Measurements from ENCODE around the gene GATAD1.
A peak's percentile ranks its signal among the peaks of the same experiment; 100 is the strongest.
"Not testable (repeated sequence)": the region's sequence is repeated elsewhere in the genome, so short reads cannot be mapped to it uniquely, and the experiment has no call there.

Gene GATAD1

GRCh38 chr7:92437956-92438491 is 9.3 kb upstream of the GATAD1 start:
- DNase-seq: no peak

- not testable (repeated sequence) for DNase-seq
Observed at GRCh38 chr7:92442720-92443119, 4.6 kb upstream of the GATAD1 start.

- DNase-seq: no peak
Observed at GRCh38 chr7:92446869-92447344, 375 bp upstream of the GATAD1 start.

DNA sequence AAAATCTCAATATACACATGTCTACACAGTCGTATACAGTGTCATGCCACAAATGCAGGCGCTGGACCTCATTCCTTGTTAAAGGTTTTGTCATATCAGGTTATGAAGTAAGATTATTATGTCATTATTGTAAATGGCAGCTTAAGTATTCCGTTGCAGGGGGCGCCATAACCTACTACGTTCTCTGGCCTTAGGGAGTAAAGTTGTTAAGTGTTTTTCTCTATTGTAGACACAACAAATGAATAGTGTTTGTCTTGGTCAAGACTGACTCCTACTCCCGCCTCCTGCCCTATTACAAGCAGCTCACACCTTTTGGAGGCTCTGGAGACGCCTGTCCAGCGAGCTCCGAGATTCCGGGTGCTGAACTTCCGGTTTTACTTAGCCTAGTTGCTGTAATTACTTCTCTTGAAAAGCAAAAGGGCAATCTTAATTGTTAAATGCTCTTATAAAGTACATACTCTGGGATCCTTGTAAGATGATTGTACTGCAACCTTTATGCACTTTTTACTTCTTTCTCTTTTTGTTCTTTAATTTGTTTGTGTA is 994 bp downstream of the GATAD1 start:
- DNase-seq: peak; percentile 70

DNA sequence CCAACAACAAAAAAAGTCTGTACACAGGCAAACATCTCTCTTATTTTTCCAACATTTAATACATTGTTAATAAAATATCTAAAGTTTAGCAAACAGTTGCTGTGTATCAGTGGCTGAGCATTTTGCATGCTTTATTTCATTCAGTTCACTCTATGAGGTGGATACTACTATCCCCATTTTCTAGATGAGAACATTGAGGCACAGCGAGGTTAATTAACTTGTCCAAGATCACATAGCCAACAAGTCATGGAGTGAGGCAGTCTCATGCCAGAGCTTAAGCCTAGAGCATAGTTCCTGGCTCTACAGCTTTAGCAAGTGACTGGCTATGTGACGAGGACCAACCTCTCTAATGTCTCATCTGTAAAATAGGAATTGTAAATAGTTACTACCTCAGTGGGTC is 4.4 kb downstream of the GATAD1 start:
- no peak for DNase-seq

DNA sequence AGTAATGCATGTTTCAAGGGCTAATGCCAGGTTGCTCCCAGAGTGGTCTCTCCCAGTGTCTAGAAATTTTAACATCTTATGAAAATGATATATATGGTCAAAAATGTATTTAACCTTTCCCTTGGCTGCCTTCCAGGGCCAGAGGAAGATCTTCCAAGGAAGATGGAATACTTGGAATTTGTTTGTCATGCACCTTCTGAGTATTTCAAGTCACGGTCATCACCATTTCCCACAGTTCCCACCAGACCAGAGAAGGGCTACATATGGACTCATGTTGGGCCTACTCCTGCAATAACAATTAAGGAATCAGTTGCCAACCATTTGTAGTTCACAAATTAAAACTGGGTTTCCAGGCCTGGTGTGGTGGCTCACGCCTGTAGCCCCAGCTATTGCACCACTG is 9.0 kb downstream of the GATAD1 start:
- no peak for DNase-seq

DNA sequence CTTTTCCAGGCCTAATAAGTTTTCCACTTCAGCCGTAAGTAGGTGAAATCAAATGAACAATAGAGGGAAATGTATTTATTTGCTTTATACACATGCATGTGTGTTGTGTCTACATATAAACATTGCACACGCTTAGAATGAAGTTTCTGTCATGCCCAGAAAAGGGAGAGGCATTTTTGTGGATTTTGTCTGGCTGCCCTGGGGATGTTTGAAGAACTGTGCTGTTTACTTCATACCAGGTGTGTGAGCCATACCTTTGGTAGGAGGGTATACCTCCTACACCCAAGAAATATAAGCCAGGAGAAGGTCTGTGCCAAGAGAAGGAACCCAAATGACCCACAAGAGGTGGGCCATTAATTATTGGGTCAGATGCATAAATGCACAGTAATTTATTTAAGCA is 12.8 kb downstream of the GATAD1 start:
- no peak for DNase-seq

GRCh38 chr7:92460510-92460909 is 13.2 kb downstream of the GATAD1 start:
- DNase-seq: no peak

DNA sequence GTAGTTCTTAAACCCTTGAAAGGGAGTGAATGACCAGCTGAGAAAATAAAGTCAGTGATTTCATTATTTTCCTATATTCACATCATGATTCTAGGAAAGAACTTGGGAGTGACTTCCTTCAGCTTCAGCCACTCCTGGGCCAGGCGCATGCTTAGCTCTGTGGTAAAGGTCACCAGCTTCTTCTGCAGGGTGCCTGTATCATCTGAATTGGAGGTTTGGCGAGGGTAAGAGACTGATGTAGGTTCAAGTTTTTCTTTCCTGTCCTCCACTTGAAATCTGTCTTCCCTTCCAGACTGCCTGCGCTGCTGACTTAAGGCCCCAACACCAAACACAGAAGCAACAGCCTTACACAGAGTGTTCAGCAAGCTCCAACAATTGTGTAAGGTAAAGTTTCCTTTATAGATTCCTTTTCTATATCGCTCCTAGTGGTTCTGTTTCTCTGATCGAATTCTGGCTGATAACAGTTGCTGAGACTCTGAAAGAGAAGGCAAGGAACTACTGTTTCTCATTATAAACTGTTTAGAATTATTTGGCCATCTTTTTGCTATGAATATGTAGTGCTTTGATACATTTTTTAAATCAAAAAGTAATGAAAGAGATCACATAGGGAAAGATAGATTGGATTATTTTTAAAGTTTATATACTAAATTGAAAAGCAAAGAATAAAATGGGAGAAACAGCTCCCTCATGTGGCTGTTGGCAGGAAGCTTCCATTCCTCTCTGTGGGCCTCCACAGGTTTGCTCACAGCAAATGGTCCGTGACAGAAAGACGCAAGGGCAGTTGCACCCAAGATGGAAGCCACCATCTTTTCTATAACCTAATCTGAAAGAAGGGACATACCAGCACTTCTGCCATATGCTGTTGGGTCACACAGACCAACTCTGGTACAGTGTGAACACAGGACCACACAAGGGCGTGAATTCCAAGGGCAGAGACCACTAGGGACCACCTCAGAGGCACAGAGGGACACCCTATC is 14.0 kb downstream of the GATAD1 start:
- DNase-seq: peak; percentile 39

DNA sequence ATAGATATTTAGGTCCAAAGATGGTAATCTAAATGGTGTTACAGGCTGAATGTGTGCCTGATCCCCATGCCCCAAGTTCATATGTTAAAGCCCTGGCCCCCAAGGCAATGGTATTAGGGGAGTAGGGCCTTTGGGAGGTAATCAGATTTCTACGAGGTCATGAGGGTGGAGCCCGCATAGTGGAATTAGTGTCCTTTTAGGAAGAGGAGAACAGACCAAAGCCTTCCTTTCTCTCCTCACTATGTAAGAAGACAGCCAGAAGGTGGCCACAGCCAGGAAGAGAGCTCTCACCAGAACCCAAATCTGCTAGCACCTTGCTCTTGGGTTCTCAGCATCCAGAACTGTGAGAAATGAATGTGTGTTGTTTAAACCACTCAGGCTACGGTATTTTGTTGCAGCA is 15.3 kb downstream of the GATAD1 start:
- no peak for DNase-seq

DNA sequence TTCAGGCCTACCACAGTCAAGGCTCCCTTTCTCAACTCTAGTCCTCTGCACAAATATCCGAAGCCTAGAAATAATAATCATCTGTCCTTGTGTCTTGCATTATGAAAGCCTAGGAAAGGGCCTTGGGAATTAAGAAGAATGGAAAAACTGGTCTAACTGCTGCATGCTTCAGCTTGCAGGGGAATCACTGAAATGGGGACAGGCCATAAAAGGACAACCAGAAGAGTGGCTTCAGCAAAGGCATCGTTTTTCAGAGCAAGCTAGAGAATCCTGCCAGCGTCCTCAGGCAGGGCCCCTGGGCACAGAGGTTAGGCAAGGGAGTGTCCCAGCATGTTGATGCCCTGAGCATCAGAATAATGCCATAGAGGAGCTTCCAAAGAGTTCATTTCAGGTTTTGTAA is 17.2 kb downstream of the GATAD1 start:
- no peak for DNase-seq

DNA sequence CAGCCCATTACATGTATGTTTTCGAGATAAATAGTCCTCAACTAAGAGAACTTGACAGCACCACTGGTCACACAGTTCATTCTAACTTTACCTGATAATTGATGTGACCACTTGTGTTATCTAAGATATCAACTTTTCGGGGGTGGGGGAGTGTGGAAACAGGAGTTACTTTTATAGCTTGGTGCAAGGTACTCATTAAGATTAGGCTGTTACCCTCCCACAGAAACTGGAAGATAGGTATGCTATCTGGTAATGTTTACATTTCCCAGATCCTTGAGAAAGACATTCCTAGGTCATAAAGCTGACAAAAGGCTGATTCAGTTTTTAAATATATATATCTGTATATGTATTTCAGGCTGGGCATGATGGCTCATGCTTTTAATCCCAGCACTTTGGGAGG is 19.4 kb downstream of the GATAD1 start:
- DNase-seq: no peak

DNA sequence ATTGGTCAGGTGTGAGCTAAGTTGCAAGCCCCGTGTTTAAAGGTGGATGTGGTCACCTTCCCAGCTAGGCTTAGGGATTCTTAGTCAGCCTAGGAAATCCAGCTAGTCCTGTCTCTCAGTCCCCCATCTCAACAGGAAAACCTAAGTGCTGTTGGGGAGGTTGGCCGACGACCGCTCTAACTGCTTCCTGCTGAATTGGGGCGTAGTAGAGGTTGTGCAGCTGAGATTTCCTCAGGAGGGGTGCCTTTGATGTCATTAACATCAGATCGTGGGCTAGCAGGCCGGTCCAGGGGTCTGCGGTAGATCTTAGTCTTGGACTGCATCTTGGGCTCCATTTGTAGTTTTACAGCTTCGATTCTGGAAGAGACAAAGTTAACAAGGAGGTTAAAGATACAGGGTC is 21.3 kb downstream of the GATAD1 start:
- not testable (repeated sequence) for DNase-seq

DNA sequence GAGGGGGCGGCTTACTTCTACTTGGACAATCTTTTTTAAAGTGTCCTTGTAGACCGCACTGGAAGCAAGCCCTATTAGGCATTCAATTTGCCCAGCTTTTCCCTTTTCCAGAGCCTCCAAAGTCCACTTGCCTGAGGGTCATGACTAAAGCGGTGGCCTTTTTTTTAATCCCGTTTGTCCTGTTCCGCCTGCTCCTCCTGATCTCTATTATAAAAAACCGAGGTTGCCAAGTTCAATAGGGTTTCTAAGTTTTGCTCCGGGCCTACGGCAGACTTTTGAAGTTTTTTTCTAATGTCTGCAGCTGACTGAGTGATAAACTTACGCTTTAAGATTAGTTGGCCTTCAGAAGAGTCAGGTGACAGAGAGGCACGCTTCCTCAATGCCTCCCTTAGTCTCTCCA is 26.7 kb downstream of the GATAD1 start:
- not testable (repeated sequence) for DNase-seq

GRCh38 chr7:92475261-92475770 is 28.0 kb downstream of the GATAD1 start:
- DNase-seq: not testable (repeated sequence)

- DNase-seq: not testable (repeated sequence)
Observed at GRCh38 chr7:92475851-92476590, 28.7 kb downstream of the GATAD1 start.

DNA sequence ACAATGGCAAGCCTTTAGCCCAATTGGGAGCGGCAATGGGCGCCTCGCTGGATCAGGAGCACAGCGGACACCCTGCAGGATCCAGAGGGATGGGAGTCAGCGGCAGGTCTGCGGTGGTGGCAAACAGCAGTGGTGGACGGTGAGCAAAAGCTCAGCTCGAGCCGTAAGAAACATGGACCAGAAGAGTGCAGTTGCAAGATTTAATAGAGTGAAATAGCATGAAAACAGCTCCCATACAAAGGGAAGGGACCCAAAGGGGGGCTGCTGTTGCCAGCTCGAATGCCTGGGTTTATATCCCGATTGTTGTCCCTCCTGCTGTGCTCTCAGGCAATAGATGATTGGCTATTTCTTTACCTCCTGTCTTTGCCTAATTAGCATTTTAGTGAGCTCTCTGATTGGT is 30.4 kb downstream of the GATAD1 start, which contains the start of gene ERVW-1:
Gene ERVW-1 (minus strand): TSS at position 266 of the 400 bp plus-strand sequence. CDS start 7,565 bp downstream, outside the sequence.
- not testable (repeated sequence) for DNase-seq

GRCh38 chr7:92478095-92478494 is 30.8 kb downstream of the GATAD1 start:
- DNase-seq: no peak

GRCh38 chr7:92478711-92479110 is 31.4 kb downstream of the GATAD1 start:
- DNase-seq: no peak

- DNase-seq: not testable (repeated sequence)
Observed at GRCh38 chr7:92479146-92479545, 31.9 kb downstream of the GATAD1 start.

GRCh38 chr7:92483624-92484023 is 36.3 kb downstream of the GATAD1 start:
- not testable (repeated sequence) for DNase-seq

DNA sequence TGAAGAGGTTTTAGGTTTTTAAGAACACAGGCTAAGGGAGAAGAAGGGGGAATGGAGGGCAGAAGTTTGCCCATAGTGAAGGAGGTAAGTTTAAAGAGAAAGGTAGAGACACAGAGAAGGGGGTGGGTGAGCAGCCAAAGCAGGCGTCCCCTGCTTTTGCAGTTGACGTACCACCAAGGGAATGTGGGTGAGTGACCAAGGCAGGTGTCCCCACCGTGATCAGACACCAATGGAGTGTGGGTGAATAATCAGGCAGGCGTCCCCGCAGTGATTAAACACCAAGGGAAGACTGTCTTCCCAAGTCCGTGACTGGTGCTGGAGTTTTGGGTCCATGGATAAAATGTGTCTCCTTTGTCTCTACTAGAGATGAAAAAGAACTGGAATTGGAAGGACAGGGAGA is 36.9 kb downstream of the GATAD1 start:
- not testable (repeated sequence) for DNase-seq
